ENCODE measurements around the gene SHC1.

The SHC1 gene

GRCh38 chr1:154941333-154942013 lies 29.1 kb downstream of the SHC1 start:
- Mint-ChIP-seq H3K9me3 (no peaks in the 10 kb centered on the region), H3K4me3 (peak overlapping the region; percentile 60), H3K27ac (peak overlapping the region; percentile 93), H3K4me1 (peaks cover 62% of the 10 kb centered on the region), H3K27me3 (no peaks in the 10 kb centered on the region), H3K36me3 (no peaks in the 10 kb centered on the region)
- no peak for DNase-seq (ENCODE audit: low spot score in 2 of 2)
- no peak for ATAC-seq (ENCODE audit: low read depth)

- DNase-seq (ENCODE audit: low spot score in 2 of 2) (no peak), ATAC-seq (ENCODE audit: low read depth) (no peak)
- H3K27ac Mint-ChIP-seq = peak overlapping the region; percentile 93
- no peaks in the 10 kb centered on the region for H3K9me3 Mint-ChIP-seq
- H3K27me3 Mint-ChIP-seq = no peaks in the 10 kb centered on the region
- H3K4me1 Mint-ChIP-seq = peaks cover 65% of the 10 kb centered on the region
- peak overlapping the region; percentile 60 for H3K4me3 Mint-ChIP-seq
- H3K36me3 Mint-ChIP-seq = no peaks in the 10 kb centered on the region
Observed at GRCh38 chr1:154940651-154941194, 29.8 kb downstream of the SHC1 start.

GRCh38 chr1:154940213-154940560 lies 30.4 kb downstream of the SHC1 start:
- Mint-ChIP-seq H3K4me1 (peaks cover 66% of the 10 kb centered on the region), H3K4me3 (peak overlapping the region; percentile 51), H3K36me3 (no peaks in the 10 kb centered on the region)

GRCh38 chr1:154938604-154939399 lies 31.7 kb downstream of the SHC1 start:
- no peak for ATAC-seq (ENCODE audit: low read depth)
- Mint-ChIP-seq H3K27me3 (no peaks in the 10 kb centered on the region), H3K4me1 (peaks cover 53% of the 10 kb centered on the region), H3K4me3 (peak overlapping the region; percentile 25), H3K36me3 (no peaks in the 10 kb centered on the region), H3K9me3 (no peaks in the 10 kb centered on the region), H3K27ac (peak overlapping the region; percentile 99)
- DNase-seq (ENCODE audit: low spot score in 2 of 2) = no peak

More at GRCh38 chr1:154940213-154940560, 30.4 kb downstream of the SHC1 start:
- no peaks in the 10 kb centered on the region for H3K9me3 Mint-ChIP-seq
- no peak for ATAC-seq (ENCODE audit: low read depth)
- peak overlapping the region; percentile 93 for H3K27ac Mint-ChIP-seq
- DNase-seq (ENCODE audit: low spot score in 2 of 2) = no peak
- no peaks in the 10 kb centered on the region for H3K27me3 Mint-ChIP-seq

- H3K27ac Mint-ChIP-seq = peak overlapping the region; percentile 99
- no peak for DNase-seq (ENCODE audit: low spot score in 2 of 2)
- H3K4me3 Mint-ChIP-seq = peak overlapping the region; percentile 99
- H3K4me1 Mint-ChIP-seq = peaks cover 47% of the 10 kb centered on the region
- no peaks in the 10 kb centered on the region for H3K9me3 Mint-ChIP-seq
- no peaks in the 10 kb centered on the region for H3K27me3 Mint-ChIP-seq
- no peak for ATAC-seq (ENCODE audit: low read depth)
- no peaks in the 10 kb centered on the region for H3K36me3 Mint-ChIP-seq
Observed at GRCh38 chr1:154937988-154938386, 32.6 kb downstream of the SHC1 start.

GRCh38 chr1:154937085-154937987 lies 33.2 kb downstream of the SHC1 start:
- peak; percentile 79 for ATAC-seq (ENCODE audit: low read depth)
- peak in 1 of 2 donors; percentile 88 for DNase-seq (ENCODE audit: low spot score in 2 of 2)
- Mint-ChIP-seq H3K27ac (peak overlapping the region; percentile 99), H3K27me3 (no peaks in the 10 kb centered on the region), H3K36me3 (no peaks in the 10 kb centered on the region), H3K4me3 (peak overlapping the region; percentile 99), H3K9me3 (no peaks in the 10 kb centered on the region), H3K4me1 (peaks cover 41% of the 10 kb centered on the region)

GRCh38 chr1:154936555-154937084 lies 33.9 kb downstream of the SHC1 start, which contains the start of gene PMVK:
Gene PMVK (minus strand): TSS chr1:154936719. CDS start chr1:154936685, 34 bp downstream.
- Mint-ChIP-seq H3K27me3 (no peaks in the 10 kb centered on the region), H3K36me3 (no peaks in the 10 kb centered on the region), H3K9me3 (no peaks in the 10 kb centered on the region), H3K27ac (peak within 1 kb of the TSS; percentile 99), H3K4me3 (peak within 1 kb of the TSS; percentile 99), H3K4me1 (peaks cover 36% of the 10 kb centered on the region)
- ATAC-seq (ENCODE audit: low read depth) = peak; percentile 80
- DNase-seq (ENCODE audit: low spot score in 2 of 2) = peak; percentile 91 to 95

GRCh38 chr1:154935749-154936554 lies 34.6 kb downstream of the SHC1 start:
- Mint-ChIP-seq H3K27ac (peak overlapping the region; percentile 99), H3K4me3 (peak overlapping the region; percentile 99), H3K27me3 (no peaks in the 10 kb centered on the region), H3K4me1 (peaks cover 30% of the 10 kb centered on the region), H3K9me3 (no peaks in the 10 kb centered on the region), H3K36me3 (no peaks in the 10 kb centered on the region)
- DNase-seq (ENCODE audit: low spot score in 2 of 2) (no peak), ATAC-seq (ENCODE audit: low read depth) (no peak)

GRCh38 chr1:154934358-154934948 lies 36.1 kb downstream of the SHC1 start:
- ATAC-seq (ENCODE audit: low read depth) = no peak
- Mint-ChIP-seq H3K9me3 (no peaks in the 10 kb centered on the region), H3K4me3 (peak overlapping the region; percentile 8), H3K27me3 (no peaks in the 10 kb centered on the region), H3K27ac (no peak overlapping the region), H3K4me1 (peaks cover 19% of the 10 kb centered on the region), H3K36me3 (peaks cover 5% of the 10 kb centered on the region)
- no peak for DNase-seq (ENCODE audit: low spot score in 2 of 2)

GRCh38 chr1:154931940-154932487 lies 38.5 kb downstream of the SHC1 start:
- ATAC-seq (ENCODE audit: low read depth) (no peak), DNase-seq (ENCODE audit: low spot score in 2 of 2) (no peak)
- Mint-ChIP-seq H3K36me3 (peaks cover 16% of the 10 kb centered on the region), H3K27me3 (no peaks in the 10 kb centered on the region), H3K4me1 (peaks cover 11% of the 10 kb centered on the region), H3K4me3 (no peak overlapping the region), H3K9me3 (no peaks in the 10 kb centered on the region), H3K27ac (no peak overlapping the region)

- ATAC-seq (ENCODE audit: low read depth) (no peak), DNase-seq (ENCODE audit: low spot score in 2 of 2) (no peak)
- Mint-ChIP-seq H3K4me3 (no peak overlapping the region), H3K4me1 (peaks cover 8% of the 10 kb centered on the region), H3K9me3 (no peaks in the 10 kb centered on the region), H3K27ac (no peak overlapping the region), H3K36me3 (peaks cover 30% of the 10 kb centered on the region), H3K27me3 (no peaks in the 10 kb centered on the region)
Observed at GRCh38 chr1:154926201-154926600, 44.3 kb downstream of the SHC1 start.

- Mint-ChIP-seq H3K27me3 (no peaks in the 10 kb centered on the region), H3K4me1 (peaks cover 8% of the 10 kb centered on the region), H3K36me3 (peaks cover 30% of the 10 kb centered on the region), H3K9me3 (no peaks in the 10 kb centered on the region), H3K27ac (no peak overlapping the region), H3K4me3 (no peak overlapping the region)
- DNase-seq (ENCODE audit: low spot score in 2 of 2) (no peak), ATAC-seq (ENCODE audit: low read depth) (no peak)
Observed at GRCh38 chr1:154925335-154926170, 45.0 kb downstream of the SHC1 start.
